GM12891 (cell line): Measurements from ENCODE around the gene BABAM2.

ENCODE experiments used
- POLR2A ChIP-seq: IDR thresholded peaks from 2 replicates; pipeline ENCODE4 v1.6.1; 2011; ENCODE audit warnings: low read depth, low read length, control low read depth
- POLR2AphosphoS5 ChIP-seq: IDR thresholded peaks from 2 replicates; pipeline ENCODE4 v1.6.1; 2011; ENCODE audit warnings: low read depth, low read length, control low read depth
- POU2F2 ChIP-seq: IDR thresholded peaks from 2 replicates; pipeline ENCODE4 v1.6.1; 2011; ENCODE audit warnings: low read depth, mild to moderate bottlenecking, control low read depth, low read length, moderate library complexity

- TF ChIP-seq POLR2AphosphoS5, result no peak
- TF ChIP-seq POU2F2, result no peak
- no peak for TF ChIP-seq POLR2A
Observed at GRCh38 chr2:27955384-27956161, 65.0 kb downstream of the BABAM2 start.
